Lung (tissue), 12 donors: ENCODE measurements around the gene NFATC1. TPM values are rescaled to one million over a fixed set of nuclear protein-coding genes. Genes with fewer than 3 reads are reported as not detected.
"Not testable (repeated sequence)": the region's sequence is repeated elsewhere in the genome, so short reads cannot be mapped to it uniquely, and the experiment has no call there.

Experiments used
- ATAC-seq: fragments of 200-7000 bp; cut with Tn5 transposase; one replicate; pipeline ENCODE4 v1.9.1; 2020; ENCODE audit warnings: moderate number of reproducible peaks; ENCODE audit not compliant: insufficient read depth, low FRiP score
- DNase-seq, 3 donors: peaks; one replicate each; pipeline ENCODE4 v3.0.0-alpha.2; 2013 to 2017
- H3K27ac ChIP-seq, 2 donors: one replicate each; pipeline ENCODE4 v1.5.1; 2013; ENCODE audit warnings: mild to moderate bottlenecking in 2 of 2, moderate library complexity in 2 of 2, control low read depth in 1 of 2, inconsistent platforms in 1 of 2, low read depth in 1 of 2, low read length in 1 of 2
- H3K27me3 ChIP-seq, 3 donors: one replicate each; pipeline ENCODE4 v1.5.1; 2013; ENCODE audit warnings: low read length in 2 of 3; ENCODE audit not compliant: control insufficient read depth in 3 of 3, insufficient read depth in 3 of 3
- H3K36me3 ChIP-seq, 4 donors: one replicate each; pipeline ENCODE4 v1.5.1; 2013; ENCODE audit warnings: low read length in 4 of 4, mild to moderate bottlenecking in 1 of 4, moderate library complexity in 1 of 4; ENCODE audit not compliant: control insufficient read depth in 4 of 4, insufficient read depth in 4 of 4
- H3K4me1 ChIP-seq, 5 donors: one replicate each; pipeline ENCODE4 v1.5.1; 2013; ENCODE audit warnings: low read length in 5 of 5, mild to moderate bottlenecking in 2 of 5, moderate library complexity in 1 of 5; ENCODE audit not compliant: control insufficient read depth in 5 of 5, insufficient read depth in 5 of 5
- H3K4me3 ChIP-seq: one replicate; pipeline ENCODE4 v1.5.1; 2013; ENCODE audit warnings: mild to moderate bottlenecking, control low read depth, moderate library complexity
- H3K9ac ChIP-seq, 2 donors: one replicate each; pipeline ENCODE4 v1.5.1; 2013; ENCODE audit warnings: low read length in 2 of 2, control low read depth in 1 of 2; ENCODE audit not compliant: insufficient read depth in 1 of 2
- H3K9me3 ChIP-seq, 4 donors: one replicate each; pipeline ENCODE4 v1.5.1; 2013; ENCODE audit warnings: low read length in 3 of 4, mild to moderate bottlenecking in 1 of 4, moderate library complexity in 1 of 4; ENCODE audit not compliant: control insufficient read depth in 4 of 4, insufficient read depth in 3 of 4
- CTCF ChIP-seq: IDR thresholded peaks from 2 replicates; pipeline ENCODE4 v1.5.1; 2012; ENCODE audit warnings: mild to moderate bottlenecking; ENCODE audit errors: control extremely low read depth, extremely low read depth
- WGBS, 2 donors: extraction: QIAGEN DNeasy Blood & Tissue Kit; methylation state at CpG; one replicate each; pipeline ENCODE4 v1.1.7; 2013; 5-methylcytosine and 5-hydroxymethylcytosine counted together
- polyA plus RNA-seq, 2 donors: library from polyadenylated mRNA; stranded (reverse); fragments of 200-250 nt; gene quantifications; one replicate each; pipeline ENCODE4 v1.2.1, GENCODE V29; 2013
- total RNA-seq, 2 donors: library from RNA; depleted of rRNA in 1 of 2; stranded (reverse); fragments of >200 nt in 1 of 2; gene quantifications; one replicate each; pipeline ENCODE4 v1.2.1, GENCODE V29; 2014 to 2021
- donor health status: control.
- donor health status: control.
- donor health status: Bipolar disorder and iron deficiency.
- donor health status: healthy.
- donor health status: DM: yes; HTN: yes; CAD: no.

Gene NFATC1
- total and polyA plus RNA-seq, 4 donors, result 8.6 to 25.5 (median 12.9) TPM

- DNase-seq (no peak), ATAC-seq (no peak)
- no peak for TF ChIP-seq CTCF
- Histone ChIP-seq H3K36me3 (peaks cover 0 to 18% (median 7%) of the 10 kb centered on the region in 4 donors), H3K9me3 (no peaks in the 10 kb centered on the region), H3K27ac (no peak overlapping the region), H3K27me3 (no peaks in the 10 kb centered on the region), H3K4me1 (peaks cover 0 to 1% (median 0%) of the 10 kb centered on the region in 5 donors), H3K4me3 (no peak overlapping the region), H3K9ac (no peak overlapping the region)
- WGBS, 2 donors, result 88 to 93% methylated on average over 23 to 25 of the region's 32 CpGs
Observed at GRCh38 chr18:79374408-79375171, 21.1 kb upstream of the NFATC1 start.

- Histone ChIP-seq H3K36me3 (peaks cover 0 to 18% (median 7%) of the 10 kb centered on the region in 4 donors), H3K9me3 (no peaks in the 10 kb centered on the region), H3K4me3 (no peak overlapping the region), H3K4me1 (peaks cover 0 to 1% (median 0%) of the 10 kb centered on the region in 5 donors), H3K9ac (no peak overlapping the region), H3K27ac (no peak overlapping the region), H3K27me3 (no peaks in the 10 kb centered on the region)
- TF ChIP-seq CTCF, result no peak
- DNase-seq (no peak), ATAC-seq (no peak)
- 94 to 95% methylated on average over 10 of the region's 10 CpGs for WGBS, 2 donors
Observed at GRCh38 chr18:79375441-79376154, 20.1 kb upstream of the NFATC1 start.

- not testable (repeated sequence) for H3K27ac ChIP-seq, DNase-seq, ATAC-seq, H3K4me1 ChIP-seq, H3K9ac ChIP-seq, H3K27me3 ChIP-seq, H3K9me3 ChIP-seq, H3K4me3 ChIP-seq
- H3K36me3 ChIP-seq, result peaks cover 0 to 18% (median 6%) of the 10 kb centered on the region in 4 donors
- WGBS, 2 donors, result 88 to 95% methylated on average over 12 of the region's 12 CpGs
Observed at GRCh38 chr18:79376661-79377060, 19.1 kb upstream of the NFATC1 start.

GRCh38 chr18:79377187-79377891, 18.4 kb upstream of the NFATC1 start:
- H3K27me3 ChIP-seq, result no peaks in the 10 kb centered on the region
- no peak overlapping the region for H3K27ac ChIP-seq
- no peaks in the 10 kb centered on the region for H3K9me3 ChIP-seq
- H3K4me3 ChIP-seq, result no peak overlapping the region
- H3K9ac ChIP-seq, result no peak overlapping the region
- no peak for TF ChIP-seq CTCF
- DNase-seq (no peak), ATAC-seq (no peak)
- 94% methylated on average over 19 of the region's 19 CpGs for WGBS, 2 donors
- peaks cover 0 to 1% (median 0%) of the 10 kb centered on the region in 5 donors for H3K4me1 ChIP-seq
- peaks cover 0 to 18% (median 6%) of the 10 kb centered on the region in 4 donors for H3K36me3 ChIP-seq
